Forelimb muscle (tissue), 1 donor: ENCODE data around the gene LMNA. TPM values are rescaled to one million over a fixed set of nuclear protein-coding genes. Genes with fewer than 3 reads are reported as not detected.
"Not testable (repeated sequence)": the region's sequence is repeated elsewhere in the genome, so short reads cannot be mapped to it uniquely, and the experiment has no call there.

Experiments
- DNase-seq: peaks from one replicate; pipeline ENCODE4 v3.0.0-alpha.2; 2013; ENCODE audit warnings: low read depth
- polyA plus RNA-seq: library from polyadenylated mRNA; unstranded; fragments of 120-200 nt; gene quantifications from one replicate; pipeline ENCODE4 v1.2.1, GENCODE V29; 2013; ENCODE audit not compliant: insufficient read length

Gene LMNA
- polyA plus RNA-seq, 1 donor: 298 TPM

DNA sequence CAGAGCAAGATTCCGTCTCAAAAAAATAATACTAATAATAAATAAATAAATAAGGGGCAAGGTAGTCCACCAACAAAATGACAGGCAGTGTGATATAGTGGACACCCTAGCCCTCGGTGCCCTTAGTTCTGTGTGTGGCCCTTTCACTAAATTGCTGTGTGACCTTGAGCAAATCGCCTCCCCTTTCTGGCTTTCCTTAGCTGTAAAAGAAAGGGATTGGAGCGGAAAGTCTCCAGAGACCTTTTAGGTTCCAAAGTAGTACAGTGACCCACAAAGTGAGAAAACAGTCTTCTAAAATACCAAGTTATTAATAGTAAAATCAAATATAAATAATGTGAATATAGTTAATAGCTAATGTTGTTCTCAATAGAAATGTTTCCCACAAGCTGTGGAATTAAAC lies 7.6 kb downstream of the LMNA start:
- DNase-seq: no peak

DNA sequence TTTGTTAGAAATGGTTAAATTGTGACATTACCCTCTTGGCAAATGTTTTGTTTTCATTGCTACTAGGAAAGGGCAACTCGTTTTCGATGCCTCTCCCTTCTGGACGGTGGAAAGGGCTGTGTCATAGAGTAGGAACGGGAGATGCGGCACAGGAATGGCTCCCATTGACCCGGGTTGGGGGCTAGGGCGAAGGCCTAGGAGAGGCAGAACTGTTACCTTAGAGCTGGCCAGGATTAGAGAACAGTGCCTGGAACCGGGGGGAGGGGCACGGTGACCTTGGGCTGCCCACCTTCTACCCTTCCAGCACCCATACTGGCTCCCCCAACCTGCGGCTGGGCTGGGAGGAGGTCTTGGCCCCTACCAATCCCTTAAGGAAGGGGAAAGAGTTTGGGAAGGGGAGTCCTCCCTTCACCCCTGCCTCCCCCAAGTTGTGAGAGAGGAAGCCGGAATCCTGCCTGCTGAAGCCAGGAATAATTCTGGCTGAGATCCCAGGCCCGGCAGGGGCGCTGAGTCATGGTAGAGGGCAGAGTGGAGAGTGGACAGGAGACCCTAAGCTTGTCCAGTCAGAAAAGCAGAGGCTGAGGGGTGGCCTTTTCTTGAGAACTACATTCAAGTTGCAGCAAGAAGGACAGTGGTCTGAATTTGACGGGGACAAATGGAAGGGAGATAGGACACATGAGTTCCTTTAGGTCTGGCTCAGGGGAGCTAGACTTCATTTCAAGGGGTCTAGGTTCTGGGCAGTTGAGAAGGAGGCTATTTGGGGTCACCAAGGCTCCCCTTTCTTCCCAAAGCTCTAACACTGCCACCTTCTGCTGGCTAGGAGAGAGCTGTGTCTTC lies 8.2 kb downstream of the LMNA start:
- no peak for DNase-seq

DNA sequence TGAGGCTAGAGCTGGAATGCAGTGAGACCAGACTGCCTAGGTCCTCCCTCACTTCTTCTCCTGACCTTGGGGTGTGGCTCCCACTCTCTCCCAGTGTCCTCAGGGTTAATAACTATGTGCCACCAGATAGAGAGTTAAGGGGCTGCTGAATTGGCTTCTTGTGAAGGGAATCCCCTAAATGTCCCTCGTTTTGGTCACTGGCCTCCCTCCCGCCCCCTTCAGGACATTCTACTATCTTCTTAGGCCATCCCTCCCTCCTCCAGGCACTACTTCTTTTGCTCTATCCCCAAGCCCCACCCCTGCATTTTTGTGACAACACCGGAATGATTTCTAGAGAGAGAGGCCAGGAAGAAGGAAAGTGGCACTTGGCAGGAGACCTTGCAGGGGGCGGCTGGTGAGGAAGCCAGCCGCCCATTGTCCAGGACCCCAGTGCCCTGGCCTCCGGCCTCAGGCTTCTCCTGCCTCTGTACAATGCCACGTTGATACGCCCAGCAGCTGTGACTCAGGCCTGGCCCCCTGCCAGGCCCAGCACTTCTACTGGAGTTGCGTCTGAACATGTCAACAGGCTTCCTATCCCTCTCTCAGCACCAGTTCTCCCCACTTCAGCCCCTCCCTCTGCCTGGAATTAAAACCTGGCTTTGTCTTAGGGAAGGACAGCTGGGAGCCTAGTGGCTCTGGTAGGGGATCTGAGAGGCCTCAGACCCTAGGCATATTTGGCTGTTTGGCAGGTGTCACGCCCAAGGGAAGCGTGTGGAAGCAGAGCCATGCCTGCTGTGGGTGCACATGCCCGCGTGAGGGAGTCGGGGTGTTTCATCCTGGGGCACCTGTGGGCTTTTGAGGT lies 9.1 kb downstream of the LMNA start:
- DNase-seq: peak; percentile 94

DNA sequence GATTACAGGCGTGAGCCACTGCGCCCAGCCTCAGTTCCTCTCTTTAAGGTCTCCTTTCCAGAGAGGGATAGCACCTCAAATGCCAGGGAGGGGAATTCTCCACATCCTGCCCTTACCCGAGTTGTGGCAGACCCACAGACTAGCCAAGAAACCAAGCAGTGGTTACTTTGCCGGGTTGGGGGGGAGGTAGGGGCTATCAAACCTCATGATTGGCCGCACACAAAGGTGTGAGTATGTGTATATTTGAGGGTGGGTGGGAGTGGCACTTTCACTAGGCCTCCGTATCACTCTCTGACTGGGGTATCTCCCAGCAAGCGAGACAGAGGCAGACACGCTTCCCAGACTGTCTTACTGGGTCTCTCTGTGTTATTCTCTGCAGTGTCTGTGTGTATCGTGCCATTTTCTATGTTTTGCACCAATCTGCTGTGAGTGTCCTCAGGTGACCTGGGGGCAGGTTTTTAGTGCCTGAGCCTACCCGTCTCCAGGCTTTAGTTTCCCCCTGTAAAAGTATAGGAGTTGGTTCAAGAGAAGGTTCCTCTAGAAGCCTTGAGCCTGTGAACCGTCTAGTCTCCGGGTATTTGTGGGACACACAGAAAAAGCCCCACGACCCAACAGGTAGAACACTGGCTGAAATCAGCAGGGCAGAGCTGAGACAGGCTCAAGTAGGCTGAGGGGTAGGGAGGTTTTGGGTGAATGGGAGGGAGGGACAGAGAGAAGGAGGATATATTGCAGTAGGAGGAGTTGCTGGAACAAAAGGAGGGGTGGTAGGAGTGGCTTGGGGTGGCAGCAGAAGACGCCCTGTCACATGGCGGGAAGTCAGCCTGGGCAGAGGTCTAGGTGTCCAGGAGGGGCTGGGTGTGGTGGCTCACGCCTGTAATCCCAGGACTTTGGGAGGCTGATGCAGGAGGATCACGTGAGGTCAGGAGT lies 10.3 kb downstream of the LMNA start:
- DNase-seq: no peak

DNA sequence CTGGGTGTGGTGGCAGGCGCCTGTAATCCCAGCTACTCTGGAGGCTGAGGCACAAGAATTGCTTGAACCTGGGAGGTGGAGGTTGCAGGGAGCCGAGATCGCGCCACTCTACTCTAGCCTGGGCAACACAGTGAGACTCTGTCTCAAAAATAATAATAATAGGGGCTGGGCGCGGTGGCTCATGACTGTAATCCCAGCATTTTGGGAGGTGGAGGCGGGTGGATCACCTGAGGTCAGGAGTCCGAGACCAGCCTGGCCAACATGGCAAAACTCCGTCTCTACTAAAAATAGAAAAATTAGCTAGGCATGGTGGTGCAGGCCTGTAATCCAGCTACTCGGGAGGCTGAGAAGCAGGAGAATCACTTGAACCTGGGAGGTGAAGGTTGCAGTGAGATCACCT lies 11.0 kb downstream of the LMNA start:
- not testable (repeated sequence) for DNase-seq

DNA sequence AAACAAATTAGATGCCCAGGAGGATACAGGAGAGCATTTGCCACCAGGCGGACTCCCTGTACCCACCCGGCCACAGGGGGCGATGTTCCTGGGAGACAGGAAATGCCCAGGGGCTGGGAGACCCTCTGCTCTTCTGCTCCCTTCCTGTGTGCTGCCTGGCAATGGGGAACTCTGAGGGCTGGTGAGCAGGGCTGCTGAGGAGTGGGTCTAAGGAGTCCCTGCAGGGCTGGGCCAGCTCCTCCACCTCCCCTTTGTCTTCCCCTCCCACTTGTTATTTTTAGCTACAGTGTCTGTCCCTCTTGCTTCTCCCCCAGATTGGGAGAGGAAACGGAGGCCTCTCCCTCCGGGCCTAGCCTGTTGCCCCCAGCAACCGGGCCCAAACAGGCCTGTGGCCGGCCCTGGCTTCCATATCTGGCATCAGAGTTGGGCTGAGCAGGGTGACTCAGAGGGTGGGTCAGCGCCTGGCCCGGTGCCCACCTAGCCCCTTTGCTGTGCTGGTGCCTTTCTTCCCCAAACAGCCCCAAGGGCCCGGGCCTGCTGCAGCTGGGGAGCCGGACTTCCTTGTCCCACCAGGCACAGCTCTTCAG lies 11.6 kb downstream of the LMNA start:
- no peak for DNase-seq

DNA sequence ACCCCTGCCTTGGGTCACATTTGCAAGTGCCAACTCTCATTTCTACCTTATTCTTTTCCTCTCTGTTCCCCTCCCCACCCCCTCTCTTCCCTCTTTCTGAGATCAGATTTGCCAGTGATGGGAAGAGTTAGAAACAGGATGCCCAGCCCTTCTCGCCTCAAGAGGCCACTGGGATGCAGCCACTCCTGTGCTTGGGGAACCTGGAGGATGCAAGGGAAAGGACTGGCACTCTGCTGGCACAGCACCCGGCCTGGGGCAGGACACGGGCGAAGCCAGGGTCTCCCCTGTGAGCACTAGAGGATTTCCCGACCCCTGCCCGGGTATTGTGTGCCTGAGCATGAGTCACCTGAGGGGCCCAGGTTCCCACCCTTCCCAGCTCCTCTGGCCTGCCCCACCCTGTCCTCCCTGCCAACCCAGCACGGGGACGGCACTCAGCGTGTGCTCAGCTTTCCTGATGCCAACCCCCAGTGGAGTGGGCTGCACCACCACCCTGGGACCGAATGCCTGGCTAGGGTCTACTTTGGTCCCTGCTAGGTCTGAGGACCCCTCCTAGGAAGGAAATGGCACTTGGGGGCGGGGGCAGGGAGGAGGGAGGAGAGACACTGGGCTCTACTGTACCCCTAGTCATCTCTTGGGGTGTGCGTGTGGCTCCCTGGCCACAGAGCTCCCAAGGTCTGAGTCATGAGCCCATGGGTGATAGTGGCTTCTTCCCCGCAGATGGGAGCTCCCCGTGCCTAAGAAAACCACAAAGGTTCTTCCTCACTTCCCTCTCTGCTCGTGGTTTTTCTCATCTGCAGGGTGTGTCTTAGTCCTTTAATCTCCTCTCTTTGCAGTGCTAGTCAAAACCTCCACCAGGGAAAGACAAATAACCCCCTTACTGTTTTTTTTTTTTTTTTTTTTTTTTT lies 12.4 kb downstream of the LMNA start:
- DNase-seq: no peak

DNA sequence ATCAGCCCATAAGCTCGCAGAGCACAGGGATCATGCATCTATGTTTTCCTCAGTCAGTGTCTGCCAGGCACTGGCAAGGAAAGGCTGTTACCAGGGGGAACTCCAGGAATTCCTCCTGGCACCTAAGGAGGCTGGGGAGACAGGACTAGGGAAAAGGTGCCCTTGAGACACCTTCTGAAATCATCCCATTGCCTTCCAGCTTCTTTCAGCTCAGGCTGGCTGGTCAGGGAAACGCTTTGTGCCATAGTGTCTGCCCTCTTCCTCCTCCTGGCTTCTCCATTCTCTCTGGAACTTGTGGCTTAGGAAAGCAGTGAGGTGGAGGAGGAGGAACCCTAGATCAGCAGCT lies 13.8 kb downstream of the LMNA start:
- no peak for DNase-seq

DNA sequence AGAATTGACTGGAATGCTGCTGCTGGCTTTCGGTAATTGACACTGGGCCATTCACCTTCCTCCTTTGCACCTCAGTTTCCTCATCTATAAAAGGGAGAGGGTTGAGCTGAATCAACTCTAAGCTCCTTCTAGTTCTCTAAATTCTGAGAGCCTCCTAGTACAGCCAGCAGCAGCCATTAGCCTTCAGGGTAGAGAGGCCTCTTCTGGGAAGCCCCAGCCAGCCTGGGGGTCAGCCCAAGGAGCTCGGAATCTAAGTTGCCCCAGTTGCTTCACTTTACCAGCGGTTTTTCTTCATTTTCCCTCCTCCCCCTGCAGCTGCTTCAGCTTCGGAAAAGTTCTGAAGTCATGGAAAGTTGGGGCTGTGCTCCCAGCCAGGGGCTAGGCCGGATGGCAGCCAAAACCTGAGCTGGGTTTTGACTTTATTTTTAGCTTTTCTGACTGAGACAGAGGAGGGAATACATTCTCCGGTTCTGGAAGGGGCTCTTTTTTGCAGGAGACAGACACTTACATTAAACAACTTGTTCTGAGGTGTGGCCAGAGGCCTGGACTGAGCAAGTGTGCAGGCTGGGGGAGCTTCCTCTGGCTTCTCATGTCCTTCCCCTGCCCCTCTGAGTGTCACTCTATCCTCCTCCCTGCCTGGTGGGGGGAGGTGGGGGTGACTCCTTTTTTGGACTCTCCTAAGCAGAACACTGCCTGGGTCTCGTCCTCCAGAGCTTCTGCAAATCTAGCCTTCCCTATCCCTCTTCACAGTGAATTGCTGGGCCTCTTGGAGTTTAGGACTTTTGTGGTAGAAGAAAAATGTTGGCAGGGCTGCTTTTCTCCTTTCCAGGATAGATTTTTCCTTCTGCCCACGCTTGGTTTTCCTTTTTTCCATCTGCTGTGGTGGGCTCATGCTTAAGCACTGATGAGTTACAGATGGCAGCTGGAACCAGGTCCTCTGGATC lies 14.4 kb downstream of the LMNA start:
- DNase-seq: peak; percentile 95

DNA sequence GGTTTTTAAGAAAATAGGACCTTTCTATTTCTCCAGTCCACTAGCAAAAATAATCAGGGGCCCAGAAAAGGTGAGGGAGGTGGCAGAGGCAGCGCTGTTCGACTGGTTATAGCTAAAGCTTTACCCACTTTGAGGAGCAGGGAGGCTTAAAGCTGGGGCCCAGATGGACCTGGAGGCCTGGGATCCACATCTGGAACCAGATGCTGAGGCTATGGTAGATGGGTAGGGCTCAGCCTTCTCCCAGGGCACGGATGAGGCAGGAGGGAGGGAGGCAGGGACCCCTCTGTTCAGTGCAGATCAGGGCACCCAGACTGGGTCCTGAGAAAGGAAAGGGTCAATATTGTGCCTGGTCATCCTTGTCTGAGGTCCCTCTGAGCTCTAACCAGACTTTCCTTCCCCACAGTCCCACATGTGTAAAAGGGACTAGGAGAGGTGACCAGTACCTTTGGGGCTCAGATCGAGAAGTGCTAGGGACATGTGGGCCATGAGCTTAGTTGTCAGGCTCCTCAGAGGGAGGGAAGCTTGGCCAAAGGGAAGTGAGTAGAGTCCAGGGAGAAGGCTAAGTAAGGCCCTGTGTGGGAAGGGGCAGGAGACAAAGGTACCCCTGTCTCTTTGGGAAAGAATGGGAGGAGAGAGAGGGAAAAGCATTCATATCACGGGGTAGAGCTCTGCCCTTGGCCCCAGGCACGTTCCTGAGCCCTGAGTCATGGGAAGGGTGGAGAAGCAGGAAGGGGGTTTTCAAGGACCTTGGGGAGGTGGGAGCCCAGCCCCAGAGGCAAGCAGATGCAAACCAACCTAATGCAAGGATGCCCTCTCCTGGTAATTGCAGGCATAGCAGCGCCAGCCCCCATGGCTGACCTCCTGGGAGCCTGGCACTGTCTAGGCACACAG lies 15.4 kb downstream of the LMNA start:
- no peak for DNase-seq

DNA sequence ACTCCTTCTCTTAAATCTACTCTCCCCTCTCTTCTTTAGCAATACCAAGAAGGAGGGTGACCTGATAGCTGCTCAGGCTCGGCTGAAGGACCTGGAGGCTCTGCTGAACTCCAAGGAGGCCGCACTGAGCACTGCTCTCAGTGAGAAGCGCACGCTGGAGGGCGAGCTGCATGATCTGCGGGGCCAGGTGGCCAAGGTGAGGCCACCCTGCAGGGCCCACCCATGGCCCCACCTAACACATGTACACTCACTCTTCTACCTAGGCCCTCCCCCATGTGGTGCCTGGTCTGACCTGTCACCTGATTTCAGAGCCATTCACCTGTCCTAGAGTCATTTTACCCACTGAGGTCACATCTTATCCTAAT lies 16.0 kb downstream of the LMNA start:
- DNase-seq: no peak

DNA sequence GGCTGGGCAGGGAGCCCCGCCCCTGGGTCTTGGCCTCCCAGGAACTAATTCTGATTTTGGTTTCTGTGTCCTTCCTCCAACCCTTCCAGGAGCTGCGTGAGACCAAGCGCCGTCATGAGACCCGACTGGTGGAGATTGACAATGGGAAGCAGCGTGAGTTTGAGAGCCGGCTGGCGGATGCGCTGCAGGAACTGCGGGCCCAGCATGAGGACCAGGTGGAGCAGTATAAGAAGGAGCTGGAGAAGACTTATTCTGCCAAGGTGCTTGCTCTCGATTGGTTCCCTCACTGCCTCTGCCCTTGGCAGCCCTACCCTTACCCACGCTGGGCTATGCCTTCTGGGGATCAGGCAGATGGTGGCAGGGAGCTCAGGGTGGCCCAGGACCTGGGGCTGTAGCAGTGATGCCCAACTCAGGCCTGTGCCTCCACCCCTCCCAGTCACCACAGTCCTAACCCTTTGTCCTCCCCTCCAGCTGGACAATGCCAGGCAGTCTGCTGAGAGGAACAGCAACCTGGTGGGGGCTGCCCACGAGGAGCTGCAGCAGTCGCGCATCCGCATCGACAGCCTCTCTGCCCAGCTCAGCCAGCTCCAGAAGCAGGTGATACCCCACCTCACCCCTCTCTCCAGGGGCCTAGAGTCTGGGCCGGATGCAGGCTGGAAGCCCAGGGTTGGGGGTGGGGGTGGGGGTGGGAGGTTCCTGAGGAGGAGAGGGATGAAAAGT lies 20.4 kb downstream of the LMNA start:
- no peak for DNase-seq

DNA sequence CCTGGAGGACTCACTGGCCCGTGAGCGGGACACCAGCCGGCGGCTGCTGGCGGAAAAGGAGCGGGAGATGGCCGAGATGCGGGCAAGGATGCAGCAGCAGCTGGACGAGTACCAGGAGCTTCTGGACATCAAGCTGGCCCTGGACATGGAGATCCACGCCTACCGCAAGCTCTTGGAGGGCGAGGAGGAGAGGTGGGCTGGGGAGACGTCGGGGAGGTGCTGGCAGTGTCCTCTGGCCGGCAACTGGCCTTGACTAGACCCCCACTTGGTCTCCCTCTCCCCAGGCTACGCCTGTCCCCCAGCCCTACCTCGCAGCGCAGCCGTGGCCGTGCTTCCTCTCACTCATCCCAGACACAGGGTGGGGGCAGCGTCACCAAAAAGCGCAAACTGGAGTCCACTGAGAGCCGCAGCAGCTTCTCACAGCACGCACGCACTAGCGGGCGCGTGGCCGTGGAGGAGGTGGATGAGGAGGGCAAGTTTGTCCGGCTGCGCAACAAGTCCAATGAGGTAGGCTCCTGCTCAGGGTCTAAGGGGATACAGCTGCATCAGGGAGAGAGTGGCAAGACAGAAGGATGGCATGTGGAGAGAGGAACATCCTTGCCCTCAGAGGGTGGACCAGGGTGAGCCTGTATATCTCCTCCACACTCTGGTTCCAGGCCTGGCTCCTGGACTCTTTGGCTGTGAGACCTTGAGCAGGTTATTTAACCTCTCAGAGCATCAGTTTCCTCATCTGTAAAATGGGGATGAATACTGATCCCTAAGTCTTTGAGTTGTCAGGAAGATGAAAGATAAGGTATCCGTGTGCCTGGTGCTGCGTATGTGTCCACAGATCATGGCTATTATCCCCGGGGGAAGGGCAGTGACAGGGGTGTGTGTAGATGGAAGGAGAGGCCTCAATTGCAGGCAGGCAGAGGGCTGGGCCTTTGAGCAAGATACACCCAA lies 21.7 kb downstream of the LMNA start:
- DNase-seq: no peak

DNA sequence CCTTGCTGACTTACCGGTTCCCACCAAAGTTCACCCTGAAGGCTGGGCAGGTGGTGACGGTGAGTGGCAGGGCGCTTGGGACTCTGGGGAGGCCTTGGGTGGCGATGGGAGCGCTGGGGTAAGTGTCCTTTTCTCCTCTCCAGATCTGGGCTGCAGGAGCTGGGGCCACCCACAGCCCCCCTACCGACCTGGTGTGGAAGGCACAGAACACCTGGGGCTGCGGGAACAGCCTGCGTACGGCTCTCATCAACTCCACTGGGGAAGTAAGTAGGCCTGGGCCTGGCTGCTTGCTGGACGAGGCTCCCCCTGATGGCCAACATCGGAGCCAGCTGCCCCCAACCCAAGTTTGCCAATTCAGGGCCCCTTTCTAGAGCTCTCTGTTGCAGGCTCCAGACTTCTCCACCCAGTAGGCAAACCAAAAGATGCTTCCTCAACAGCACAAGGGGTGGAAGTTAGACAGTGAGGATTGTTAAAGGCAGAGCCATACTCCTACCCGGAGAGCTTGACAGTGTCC lies 22.5 kb downstream of the LMNA start:
- DNase-seq: no peak

DNA sequence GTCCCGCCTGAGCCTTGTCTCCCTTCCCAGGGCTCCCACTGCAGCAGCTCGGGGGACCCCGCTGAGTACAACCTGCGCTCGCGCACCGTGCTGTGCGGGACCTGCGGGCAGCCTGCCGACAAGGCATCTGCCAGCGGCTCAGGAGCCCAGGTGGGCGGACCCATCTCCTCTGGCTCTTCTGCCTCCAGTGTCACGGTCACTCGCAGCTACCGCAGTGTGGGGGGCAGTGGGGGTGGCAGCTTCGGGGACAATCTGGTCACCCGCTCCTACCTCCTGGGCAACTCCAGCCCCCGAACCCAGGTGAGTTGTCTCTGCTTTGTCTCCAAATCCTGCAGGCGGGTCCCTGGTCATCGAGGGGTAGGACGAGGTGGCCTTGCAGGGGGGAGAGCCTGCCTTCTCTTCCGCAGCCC lies 24.0 kb downstream of the LMNA start:
- no peak for DNase-seq
